ENCODE measurements around the gene POM121. TPM values are rescaled to one million over a fixed set of nuclear protein-coding genes. Genes with fewer than 3 reads are reported as not detected.
"Not testable (repeated sequence)": the region's sequence is repeated elsewhere in the genome, so short reads cannot be mapped to it uniquely, and the experiment has no call there.

Gene POM121
- total RNA-seq, 1 experiment from 2014 or later = 79.0 TPM

DNA sequence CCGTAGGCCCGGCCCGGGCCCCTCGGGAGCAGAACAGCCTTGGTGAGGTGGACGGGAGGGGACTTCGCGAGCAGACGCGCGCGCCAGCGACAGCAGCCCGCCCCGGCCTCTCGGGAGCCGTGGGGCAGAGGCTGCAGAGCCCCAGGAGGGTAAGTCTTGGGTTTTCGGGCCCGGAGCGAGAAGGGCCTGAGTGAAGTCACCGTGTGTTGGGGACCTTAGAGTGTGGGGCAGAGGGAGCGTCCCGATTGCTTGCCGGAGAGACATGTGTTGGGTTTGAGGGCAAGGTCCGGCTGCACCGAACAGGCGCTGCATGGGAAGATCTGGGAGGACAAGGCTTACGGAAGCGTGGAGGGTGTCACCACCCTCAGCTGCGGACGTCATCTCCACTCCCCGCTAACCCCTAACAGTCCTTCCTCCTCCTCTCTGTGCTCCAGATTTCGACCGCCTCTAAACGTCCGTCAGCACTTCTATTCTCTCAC lies 45.1 kb upstream of the POM121 start:
- H4K91ac ChIP-seq (ENCODE audit: insufficient read length, low read depth, low read length); H2AFZ ChIP-seq (ENCODE audit: low read length); H3K9me3 Mint-ChIP-seq; H2AK5ac ChIP-seq (ENCODE audit: insufficient read length, low read length); H4K8ac ChIP-seq (replicated peaks; ENCODE audit: insufficient read length, low read depth, low read length); H3K56ac ChIP-seq (ENCODE audit: insufficient read length, low read depth, low read length); H3K14ac ChIP-seq (ENCODE audit: insufficient read depth, low read length); H3K27ac ChIP-seq (ENCODE audit: insufficient read length, low read depth, low read length); H2BK120ac ChIP-seq (ENCODE audit: low read depth, low read length, poor library complexity, severe bottlenecking); H3K9me3 ChIP-seq (ENCODE audit: control insufficient read depth, low read depth, low read length); H3K23ac ChIP-seq (ENCODE audit: insufficient read length, low read depth, low read length); H3K27me3 Mint-ChIP-seq (ENCODE audit: low read depth); H2BK15ac ChIP-seq (ENCODE audit: low read depth, low read length); H3K4me1 Mint-ChIP-seq; H2BK20ac ChIP-seq (ENCODE audit: low read depth, low read length, poor library complexity, severe bottlenecking); H3K27me3 ChIP-seq (ENCODE audit: insufficient read depth, low read length); H2BK12ac ChIP-seq (ENCODE audit: insufficient read length, low read depth, low read length); H3K4ac ChIP-seq (ENCODE audit: low read depth, low read length); H3K18ac ChIP-seq (ENCODE audit: insufficient read length, low read depth, low read length); H3T11ph ChIP-seq (ENCODE audit: low read length); H3K23me2 ChIP-seq (ENCODE audit: insufficient read length, low read depth, low read length, poor library complexity, severe bottlenecking); H4K20me1 ChIP-seq (ENCODE audit: control insufficient read depth, insufficient read depth, insufficient read length); H3K4me1 ChIP-seq (ENCODE audit: insufficient read depth, low read length); H3K79me1 ChIP-seq (ENCODE audit: insufficient read depth, low read depth, low read length, poor library complexity, severe bottlenecking); H4K5ac ChIP-seq (ENCODE audit: insufficient read length, low read depth, low read length); H2BK5ac ChIP-seq (ENCODE audit: insufficient read length, low read length); H3K79me2 ChIP-seq (ENCODE audit: insufficient read depth, low read length): not testable (repeated sequence)
- Mint-ChIP-seq H3K27ac (peak overlapping the region; percentile 72 to 94 (median 86); a peak in 4 of 7 replicates), H3K4me3 (peak overlapping the region; percentile 97 to 98), H3K36me3 (ENCODE audit: insufficient read depth in 1 of 3, low read depth in 3 of 3) (peaks cover 17 to 20% (median 19%) of the 10 kb centered on the region in 3 experiments; a peak in 6 of 7 replicates)
- H3K4me2 ChIP-seq (ENCODE audit: insufficient read depth, insufficient read length, low read length) = peak overlapping the region; percentile 69
- DNase-seq = peak; percentile 36
- no CpG with 5 or more reads among the region's 35 CpGs for WGBS (ENCODE audit: extremely low coverage, insufficient read length, low lambda C conversion rate)
- H3K9ac ChIP-seq (ENCODE audit: extremely low read depth, insufficient read length, low read length) = peak overlapping the region; percentile 78

DNA sequence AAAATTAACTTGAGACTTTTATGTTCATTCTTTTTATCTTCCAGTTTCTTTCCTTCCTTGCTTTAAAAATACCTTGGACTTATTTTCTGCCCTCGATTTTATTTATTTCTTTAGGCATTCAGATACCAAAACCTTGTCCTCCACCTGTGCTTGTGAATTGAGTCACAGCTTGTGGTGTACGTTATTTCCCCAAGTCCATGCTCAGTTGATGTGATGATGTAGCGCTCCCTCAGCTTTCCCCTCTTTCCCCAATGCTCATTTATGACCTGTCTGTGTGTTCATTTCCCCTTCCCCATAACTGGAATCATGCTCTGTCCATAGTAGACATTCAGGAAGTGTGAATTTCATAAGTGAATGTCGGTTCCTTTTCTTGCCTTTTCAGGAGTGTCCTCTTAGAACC lies 33.1 kb upstream of the POM121 start:
- not testable (repeated sequence) for H3K27me3 ChIP-seq (ENCODE audit: insufficient read depth, low read length); DNase-seq; H4K91ac ChIP-seq (ENCODE audit: insufficient read length, low read depth, low read length); H3K27ac Mint-ChIP-seq; H3K27ac ChIP-seq (ENCODE audit: insufficient read length, low read depth, low read length); H3K9ac ChIP-seq (ENCODE audit: extremely low read depth, insufficient read length, low read length); H4K8ac ChIP-seq (replicated peaks; ENCODE audit: insufficient read length, low read depth, low read length); H2BK15ac ChIP-seq (ENCODE audit: low read depth, low read length); H3K27me3 Mint-ChIP-seq (ENCODE audit: low read depth); H3K4me1 ChIP-seq (ENCODE audit: insufficient read depth, low read length); H3K23me2 ChIP-seq (ENCODE audit: insufficient read length, low read depth, low read length, poor library complexity, severe bottlenecking); H3K9me3 Mint-ChIP-seq; H3K79me2 ChIP-seq (ENCODE audit: insufficient read depth, low read length); H3K79me1 ChIP-seq (ENCODE audit: insufficient read depth, low read depth, low read length, poor library complexity, severe bottlenecking); H2BK120ac ChIP-seq (ENCODE audit: low read depth, low read length, poor library complexity, severe bottlenecking); H3K56ac ChIP-seq (ENCODE audit: insufficient read length, low read depth, low read length); H3K4me3 Mint-ChIP-seq; H3K18ac ChIP-seq (ENCODE audit: insufficient read length, low read depth, low read length); H2BK12ac ChIP-seq (ENCODE audit: insufficient read length, low read depth, low read length); H4K20me1 ChIP-seq (ENCODE audit: control insufficient read depth, insufficient read depth, insufficient read length); H2AFZ ChIP-seq (ENCODE audit: low read length); H3K9me3 ChIP-seq (ENCODE audit: control insufficient read depth, low read depth, low read length); H3K4me2 ChIP-seq (ENCODE audit: insufficient read depth, insufficient read length, low read length); H3K4ac ChIP-seq (ENCODE audit: low read depth, low read length); H2BK20ac ChIP-seq (ENCODE audit: low read depth, low read length, poor library complexity, severe bottlenecking); H4K5ac ChIP-seq (ENCODE audit: insufficient read length, low read depth, low read length); H2BK5ac ChIP-seq (ENCODE audit: insufficient read length, low read length); H3K4me1 Mint-ChIP-seq; H3T11ph ChIP-seq (ENCODE audit: low read length); H3K14ac ChIP-seq (ENCODE audit: insufficient read depth, low read length); H2AK5ac ChIP-seq (ENCODE audit: insufficient read length, low read length); H3K23ac ChIP-seq (ENCODE audit: insufficient read length, low read depth, low read length)
- no CpG with 5 or more reads among the region's 4 CpGs for WGBS (ENCODE audit: extremely low coverage, insufficient read length, low lambda C conversion rate)
- H3K36me3 Mint-ChIP-seq (ENCODE audit: insufficient read depth in 1 of 3, low read depth in 3 of 3) = peaks cover 24 to 40% (median 26%) of the 10 kb centered on the region in 3 experiments; a peak in 6 of 7 replicates
